Uterus (tissue), 2 donors: ENCODE results near the gene CHIA.

Source experiments
- CTCF ChIP-seq, 4 experiments: fragments of 200-600 bp in 2 of 4; fragments of 450-650 bp in 2 of 4; sonication (generic) in 2 of 4; IDR thresholded peaks; one replicate each; pipeline ENCODE4 v1.5.1; 2016 to 2019; ENCODE audit warnings: antibody characterized with exemption in 4 of 4, mild to moderate bottlenecking in 2 of 4, moderate library complexity in 1 of 4
- POLR2A ChIP-seq, 2 donors: fragments of 450-650 bp; IDR thresholded peaks; one replicate each; pipeline ENCODE4 v1.6.1; 2016; ENCODE audit warnings: antibody characterized with exemption in 2 of 2, mild to moderate bottlenecking in 1 of 2, moderate library complexity in 1 of 2

GRCh38 chr1:111346089-111346885, 55.6 kb downstream of the CHIA start:
- no peak for TF ChIP-seq CTCF (IDR thresholded peaks at IDR 0.05)
- TF ChIP-seq POLR2A (IDR thresholded peaks at IDR 0.05), result peak in 1 of 2 donors; percentile 30
